ENCODE measurements around the gene ATP2B2. TPM values are rescaled to one million over a fixed set of nuclear protein-coding genes. Genes with fewer than 3 reads are reported as not detected.

The ATP2B2 gene
- total and polyA plus RNA-seq, 2 donors (not counting 1 experiment from before 2014, with no cell fraction given), result not detected

GRCh38 chr3:10494180-10494579 is 11.2 kb downstream of the ATP2B2 start:
- intact Hi-C loops (cut with micrococcal nuclease), result no loop called here
- Histone ChIP-seq H3K4me1 (ENCODE audit: control insufficient read depth in 2 of 2, insufficient read depth in 2 of 2, low read length in 2 of 2) (no peaks in the 10 kb centered on the region), H3K27ac (ENCODE audit: low read length in 2 of 2) (no peak overlapping the region), H3K36me3 (replicated peaks in 1 of 2; ENCODE audit: control extremely low read depth in 1 of 2, control insufficient read depth in 1 of 2, extremely low read depth in 1 of 2, insufficient read depth in 2 of 2, low read length in 1 of 2) (no peaks in the 10 kb centered on the region), H4K20me1 (ENCODE audit: control insufficient read depth, insufficient read depth, low read length, poor library complexity, severe bottlenecking) (no peaks in the 10 kb centered on the region), H3K79me2 (ENCODE audit: control insufficient read depth, insufficient read depth, low read length) (no peaks in the 10 kb centered on the region), H3K4me2 (replicated peaks; ENCODE audit: low read depth, low read length, poor library complexity, severe bottlenecking) (no peak overlapping the region), H3K9me3 (ENCODE audit: control extremely low read depth in 1 of 3, control insufficient read depth in 2 of 3, insufficient read depth in 1 of 3, low read length in 2 of 3) (peaks cover 0 to 2% (median 0%) of the 10 kb centered on the region in 3 donors), H3K4me3 (ENCODE audit: control extremely low read depth in 1 of 5, extremely low read depth in 1 of 5, insufficient read depth in 1 of 5, low read depth in 2 of 5, low read length in 4 of 5) (no peak overlapping the region), H2AFZ (ENCODE audit: insufficient read depth, low read depth, low read length, poor library complexity, severe bottlenecking) (no peak overlapping the region), H3K9ac (ENCODE audit: low read length) (no peak overlapping the region), H3K27me3 (replicated peaks in 1 of 4; ENCODE audit: control extremely low read depth in 1 of 4, control insufficient read depth in 3 of 4, insufficient read depth in 4 of 4, low read length in 3 of 4) (peaks cover 0 to 4% (median 1%) of the 10 kb centered on the region in 4 experiments)
- TF ChIP-seq, protein P1, sequence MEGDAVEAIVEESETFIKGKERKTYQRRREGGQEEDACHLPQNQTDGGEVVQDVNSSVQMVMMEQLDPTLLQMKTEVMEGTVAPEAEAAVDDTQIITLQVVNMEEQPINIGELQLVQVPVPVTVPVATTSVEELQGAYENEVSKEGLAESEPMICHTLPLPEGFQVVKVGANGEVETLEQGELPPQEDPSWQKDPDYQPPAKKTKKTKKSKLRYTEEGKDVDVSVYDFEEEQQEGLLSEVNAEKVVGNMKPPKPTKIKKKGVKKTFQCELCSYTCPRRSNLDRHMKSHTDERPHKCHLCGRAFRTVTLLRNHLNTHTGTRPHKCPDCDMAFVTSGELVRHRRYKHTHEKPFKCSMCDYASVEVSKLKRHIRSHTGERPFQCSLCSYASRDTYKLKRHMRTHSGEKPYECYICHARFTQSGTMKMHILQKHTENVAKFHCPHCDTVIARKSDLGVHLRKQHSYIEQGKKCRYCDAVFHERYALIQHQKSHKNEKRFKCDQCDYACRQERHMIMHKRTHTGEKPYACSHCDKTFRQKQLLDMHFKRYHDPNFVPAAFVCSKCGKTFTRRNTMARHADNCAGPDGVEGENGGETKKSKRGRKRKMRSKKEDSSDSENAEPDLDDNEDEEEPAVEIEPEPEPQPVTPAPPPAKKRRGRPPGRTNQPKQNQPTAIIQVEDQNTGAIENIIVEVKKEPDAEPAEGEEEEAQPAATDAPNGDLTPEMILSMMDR (IDR thresholded peaks at IDR 0.05), result no peak
- TF ChIP-seq EZH2 (IDR thresholded peaks at IDR 0.05; ENCODE audit: borderline replicate concordance, insufficient read depth, low read depth, low read length, poor library complexity, severe bottlenecking), result no peak
- Mint-ChIP-seq H3K27ac (no peak overlapping the region), H3K4me1 (no peaks in the 10 kb centered on the region), H3K27me3 (peaks cover 14% of the 10 kb centered on the region), H3K9me3 (ENCODE audit: insufficient read depth) (no peaks in the 10 kb centered on the region), H3K4me3 (no peak overlapping the region)
- no peak for ATAC-seq (ENCODE audit: low read depth)
- POLR2A ChIA-PET, result no interaction called here
- CTCF ChIA-PET, result no interaction called here
- WGBS (ENCODE audit: insufficient coverage), result 80% methylated on average over 1 of the region's 3 CpGs
- no peak for DNase-seq

DNA sequence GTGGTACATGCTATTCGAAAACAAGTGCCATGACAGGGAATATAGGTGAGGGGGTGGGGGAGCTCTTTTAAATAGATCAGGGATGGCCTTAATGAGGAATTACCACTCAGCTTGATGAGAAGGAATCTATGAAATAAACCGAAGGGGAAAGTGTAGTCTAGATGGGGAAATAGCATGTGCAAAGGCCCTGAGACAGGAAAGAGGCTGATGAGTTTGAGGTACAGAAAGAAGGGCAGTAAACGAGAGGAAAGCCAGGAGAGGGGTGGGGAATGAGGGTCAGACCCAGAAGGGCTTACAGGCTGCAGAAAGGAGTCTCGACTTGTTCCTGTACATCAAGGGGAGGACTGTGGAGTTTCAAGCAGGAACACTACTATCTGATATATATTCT is 12.2 kb downstream of the ATP2B2 start:
- Mint-ChIP-seq H3K9me3 (ENCODE audit: insufficient read depth) (no peaks in the 10 kb centered on the region), H3K4me3 (no peak overlapping the region), H3K27me3 (peaks cover 8% of the 10 kb centered on the region), H3K27ac (no peak overlapping the region), H3K4me1 (no peaks in the 10 kb centered on the region)
- H3K4me1 ChIP-seq (ENCODE audit: control insufficient read depth in 2 of 2, insufficient read depth in 2 of 2, low read length in 2 of 2), result no peaks in the 10 kb centered on the region
- no peak overlapping the region for H3K9ac ChIP-seq (ENCODE audit: low read length)
- peaks cover 0 to 3% (median 0%) of the 10 kb centered on the region in 4 experiments for H3K27me3 ChIP-seq (replicated peaks in 1 of 4; ENCODE audit: control extremely low read depth in 1 of 4, control insufficient read depth in 3 of 4, insufficient read depth in 4 of 4, low read length in 3 of 4)
- 95% methylated on average over 3 of the region's 4 CpGs for WGBS (ENCODE audit: insufficient coverage)
- no peak overlapping the region for H3K4me2 ChIP-seq (replicated peaks; ENCODE audit: low read depth, low read length, poor library complexity, severe bottlenecking)
- H3K36me3 ChIP-seq (replicated peaks in 1 of 2; ENCODE audit: control extremely low read depth in 1 of 2, control insufficient read depth in 1 of 2, extremely low read depth in 1 of 2, insufficient read depth in 2 of 2, low read length in 1 of 2), result no peaks in the 10 kb centered on the region
- H3K9me3 ChIP-seq (ENCODE audit: control extremely low read depth in 1 of 3, control insufficient read depth in 2 of 3, insufficient read depth in 1 of 3, low read length in 2 of 3), result peaks cover 0 to 2% (median 0%) of the 10 kb centered on the region in 3 donors
- H3K4me3 ChIP-seq (ENCODE audit: control extremely low read depth in 1 of 5, extremely low read depth in 1 of 5, insufficient read depth in 1 of 5, low read depth in 2 of 5, low read length in 4 of 5), result no peak overlapping the region
- ChIA-PET POLR2A (no interaction called here), CTCF (no interaction called here)
- ATAC-seq (ENCODE audit: low read depth) (no peak), DNase-seq (no peak)
- TF ChIP-seq, protein P1 (IDR thresholded peaks at IDR 0.05), result no peak
- no peak for TF ChIP-seq EZH2 (IDR thresholded peaks at IDR 0.05; ENCODE audit: borderline replicate concordance, insufficient read depth, low read depth, low read length, poor library complexity, severe bottlenecking)
- no peak overlapping the region for H3K27ac ChIP-seq (ENCODE audit: low read length in 2 of 2)
- intact Hi-C loops (cut with micrococcal nuclease), result no loop called here
- no peaks in the 10 kb centered on the region for H4K20me1 ChIP-seq (ENCODE audit: control insufficient read depth, insufficient read depth, low read length, poor library complexity, severe bottlenecking)
- no peak overlapping the region for H2AFZ ChIP-seq (ENCODE audit: insufficient read depth, low read depth, low read length, poor library complexity, severe bottlenecking)
- H3K79me2 ChIP-seq (ENCODE audit: control insufficient read depth, insufficient read depth, low read length), result no peaks in the 10 kb centered on the region

All from B cell (primary cell).